IPS-18c (cell line): Measurements from ENCODE around the gene GPRC5C.
A peak's percentile ranks its signal among the peaks of the same experiment; 100 is the strongest.

ENCODE experiments used
- H3K4me3 ChIP-seq: 2 replicates; pipeline ENCODE4 v1.7.0; 2013; ENCODE audit warnings: low read depth, mild to moderate bottlenecking, low read length, moderate library complexity; ENCODE audit not compliant: insufficient read depth
- H3K9me3 ChIP-seq: one replicate; pipeline ENCODE4 v1.6.1; 2013; ENCODE audit warnings: mild to moderate bottlenecking, low read length, moderate library complexity; ENCODE audit not compliant: control insufficient read depth, insufficient read depth

GPRC5C gene

DNA sequence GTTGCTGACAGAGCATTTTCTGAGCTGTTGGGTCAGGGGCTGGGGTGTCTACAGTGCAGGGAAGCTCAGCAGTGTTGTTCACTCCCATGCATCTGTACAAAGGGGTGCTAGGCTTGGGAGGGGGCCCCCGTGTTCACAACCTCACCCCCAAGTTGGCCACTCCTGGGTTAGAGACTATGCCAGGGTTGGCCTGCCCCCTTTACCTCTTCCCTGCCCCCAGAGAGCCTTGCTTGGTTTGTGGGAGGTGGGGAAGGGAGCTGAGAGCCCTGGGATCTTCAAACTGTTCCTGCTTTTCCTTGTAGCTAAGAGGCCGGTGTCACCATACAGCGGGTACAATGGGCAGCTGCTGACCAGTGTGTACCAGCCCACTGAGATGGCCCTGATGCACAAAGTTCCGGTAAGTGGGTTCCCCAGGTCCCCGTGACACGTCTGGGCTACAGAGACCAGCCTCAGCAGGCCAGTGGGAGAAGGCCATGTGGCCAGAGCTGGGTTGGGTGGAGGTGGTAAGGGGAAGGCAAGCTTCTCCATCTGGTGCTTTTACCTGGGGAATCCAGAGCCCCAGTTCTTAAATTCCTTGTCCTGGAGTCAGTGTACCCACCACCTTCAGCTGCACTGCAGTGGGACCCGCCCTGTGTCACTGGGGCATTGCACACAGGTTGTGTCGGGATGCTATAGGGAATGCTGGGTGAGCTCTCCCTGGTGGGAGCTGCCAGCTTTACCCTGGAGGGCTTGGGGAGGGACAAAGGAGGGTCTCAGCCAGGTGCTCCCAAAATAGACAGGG, 11.8 kb downstream of the GPRC5C start:
- Histone ChIP-seq H3K9me3 (no peaks in the 10 kb centered on the region), H3K4me3 (no peak overlapping the region)

DNA sequence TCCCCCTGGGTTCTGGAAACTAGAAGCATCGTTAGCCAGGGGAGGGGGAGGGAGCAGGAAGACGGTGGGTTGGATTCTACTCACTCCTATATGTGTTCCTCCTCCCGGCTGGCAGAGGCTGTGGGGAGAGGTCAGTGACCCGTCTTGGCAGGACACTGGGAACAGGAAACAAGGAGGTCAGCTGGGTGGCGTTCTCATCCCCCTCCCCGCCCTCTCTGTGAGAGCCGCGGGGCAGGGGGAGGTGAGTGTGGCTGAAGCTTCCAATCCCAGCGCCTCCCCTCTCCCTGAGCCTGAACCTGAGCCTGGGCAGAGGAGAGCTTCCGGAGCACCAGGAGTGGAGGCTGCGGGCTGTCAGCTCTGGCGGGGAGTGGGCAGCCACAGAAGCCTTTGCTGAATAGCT, 12.5 kb downstream of the GPRC5C start:
- H3K4me3 ChIP-seq: no peak overlapping the region
- no peaks in the 10 kb centered on the region for H3K9me3 ChIP-seq

DNA sequence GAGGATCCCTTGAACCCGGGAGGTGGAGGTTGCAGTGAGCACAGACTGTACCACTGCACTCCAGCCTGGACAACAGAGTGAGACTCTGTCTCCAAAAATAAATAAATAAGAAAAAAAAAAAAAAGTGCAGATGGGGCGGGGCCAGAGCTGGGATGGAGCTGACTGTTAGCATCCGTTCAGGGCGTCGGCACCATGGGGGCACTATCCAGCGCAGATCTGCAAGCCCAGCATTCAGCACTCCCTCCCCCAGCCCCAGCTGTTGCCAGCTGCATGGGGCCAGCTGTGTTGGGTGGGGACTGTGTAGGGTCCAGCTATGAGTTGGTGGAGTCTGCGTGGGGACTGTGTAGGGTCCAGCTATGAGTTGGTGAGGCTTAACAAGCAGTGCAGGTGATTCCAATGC, 13.3 kb downstream of the GPRC5C start:
- H3K4me3 ChIP-seq: no peak overlapping the region
- H3K9me3 ChIP-seq: no peaks in the 10 kb centered on the region

DNA sequence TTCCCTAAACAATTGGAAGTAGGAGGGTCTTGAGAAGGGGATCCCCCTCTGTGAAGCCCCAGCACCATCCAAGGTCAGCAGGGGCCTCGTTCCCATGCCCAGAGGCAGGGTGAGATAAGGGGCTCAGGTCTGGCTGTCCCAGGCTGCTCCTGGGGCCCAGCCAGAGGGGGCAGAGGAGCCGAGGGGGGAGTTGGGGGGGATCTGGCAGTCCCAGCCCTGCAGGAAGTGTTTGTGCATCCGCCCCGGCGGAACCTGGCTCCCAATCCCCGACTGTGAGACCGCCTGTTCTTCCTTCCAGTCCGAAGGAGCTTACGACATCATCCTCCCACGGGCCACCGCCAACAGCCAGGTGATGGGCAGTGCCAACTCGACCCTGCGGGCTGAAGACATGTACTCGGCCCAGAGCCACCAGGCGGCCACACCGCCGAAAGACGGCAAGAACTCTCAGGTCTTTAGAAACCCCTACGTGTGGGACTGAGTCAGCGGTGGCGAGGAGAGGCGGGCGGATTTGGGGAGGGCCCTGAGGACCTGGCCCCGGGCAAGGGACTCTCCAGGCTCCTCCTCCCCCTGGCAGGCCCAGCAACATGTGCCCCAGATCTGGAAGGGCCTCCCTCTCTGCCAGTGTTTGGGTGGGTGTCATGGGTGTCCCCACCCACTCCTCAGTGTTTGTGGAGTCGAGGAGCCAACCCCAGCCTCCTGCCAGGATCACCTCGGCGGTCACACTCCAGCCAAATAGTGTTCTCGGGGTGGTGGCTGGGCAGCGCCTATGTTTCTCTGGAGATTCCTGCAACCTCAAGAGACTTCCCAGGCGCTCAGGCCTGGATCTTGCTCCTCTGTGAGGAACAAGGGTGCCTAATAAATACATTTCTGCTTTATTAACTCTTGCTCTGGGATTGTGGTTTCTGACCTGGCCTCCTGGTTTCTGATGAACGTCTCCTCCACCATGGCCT, 14.9 kb downstream of the GPRC5C start:
- no peaks in the 10 kb centered on the region for H3K9me3 ChIP-seq
- H3K4me3 ChIP-seq: no peak overlapping the region

DNA sequence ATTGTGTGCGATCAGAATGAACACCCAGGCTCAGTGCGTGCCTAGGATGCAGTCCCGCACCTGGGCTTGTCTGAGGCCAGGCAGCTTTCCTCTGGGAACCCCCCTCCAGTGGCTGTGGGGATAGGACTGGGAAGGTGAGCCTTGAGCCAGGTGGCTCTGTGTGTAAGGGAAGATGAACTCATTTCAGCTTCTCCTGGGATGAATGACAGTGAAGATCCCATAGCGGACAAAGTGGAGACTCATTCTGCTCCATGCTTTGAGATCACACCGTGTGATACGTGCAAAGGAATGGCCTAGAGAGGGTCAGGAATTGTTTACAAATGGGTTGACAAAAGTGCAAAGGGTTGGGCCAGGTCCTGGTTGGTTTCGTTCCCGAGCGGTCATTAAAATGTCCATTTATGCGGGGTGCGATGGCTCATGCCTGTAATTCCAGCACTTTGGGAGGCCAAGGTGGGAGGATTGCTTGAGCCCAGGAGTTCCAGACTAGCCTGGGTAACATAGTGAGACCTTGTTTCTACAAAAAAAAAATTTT, 15.8 kb downstream of the GPRC5C start:
- Histone ChIP-seq H3K9me3 (no peaks in the 10 kb centered on the region), H3K4me3 (no peak overlapping the region)

DNA sequence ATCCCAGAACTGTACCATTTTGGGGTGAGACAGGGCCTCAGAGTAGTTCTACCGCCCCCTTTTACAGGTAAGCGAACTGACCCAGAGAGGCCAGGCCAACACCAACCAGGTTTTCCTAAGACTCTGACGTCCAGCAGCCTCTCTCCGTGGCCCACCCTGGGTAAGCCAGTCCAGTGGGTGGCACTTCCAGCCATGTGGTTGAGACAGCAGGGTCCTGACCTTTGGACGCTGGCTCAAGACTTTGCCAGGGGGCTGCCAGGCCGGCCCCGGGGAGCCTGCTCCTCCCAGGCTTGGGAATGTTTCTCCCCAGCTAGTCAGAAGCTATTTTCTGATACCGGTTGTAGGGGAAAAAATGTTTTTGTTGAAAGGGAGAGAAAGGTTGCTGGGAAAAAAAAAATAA, 16.9 kb downstream of the GPRC5C start:
- no peak overlapping the region for H3K4me3 ChIP-seq
- H3K9me3 ChIP-seq: no peaks in the 10 kb centered on the region

DNA sequence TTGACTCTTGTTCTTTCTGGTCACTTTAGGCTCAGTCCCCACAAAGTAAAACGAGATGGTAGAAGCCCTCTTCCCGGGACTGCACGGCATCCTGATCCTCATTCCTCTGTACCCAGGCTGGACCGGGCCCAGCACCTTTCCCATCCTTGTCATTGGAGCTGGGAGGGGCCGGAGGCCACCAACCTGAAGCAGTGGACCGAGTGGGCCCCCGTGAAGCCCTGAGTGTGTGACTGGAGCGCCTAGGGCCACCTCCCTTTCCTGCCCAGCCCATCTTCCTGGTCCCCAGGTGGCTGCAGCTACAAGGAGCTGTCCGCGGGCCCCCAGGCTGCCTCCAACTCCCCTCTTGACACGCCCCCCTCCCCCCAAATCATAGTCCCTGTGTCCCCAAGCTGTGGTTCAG, 17.4 kb downstream of the GPRC5C start:
- Histone ChIP-seq H3K9me3 (no peaks in the 10 kb centered on the region), H3K4me3 (no peak overlapping the region)

DNA sequence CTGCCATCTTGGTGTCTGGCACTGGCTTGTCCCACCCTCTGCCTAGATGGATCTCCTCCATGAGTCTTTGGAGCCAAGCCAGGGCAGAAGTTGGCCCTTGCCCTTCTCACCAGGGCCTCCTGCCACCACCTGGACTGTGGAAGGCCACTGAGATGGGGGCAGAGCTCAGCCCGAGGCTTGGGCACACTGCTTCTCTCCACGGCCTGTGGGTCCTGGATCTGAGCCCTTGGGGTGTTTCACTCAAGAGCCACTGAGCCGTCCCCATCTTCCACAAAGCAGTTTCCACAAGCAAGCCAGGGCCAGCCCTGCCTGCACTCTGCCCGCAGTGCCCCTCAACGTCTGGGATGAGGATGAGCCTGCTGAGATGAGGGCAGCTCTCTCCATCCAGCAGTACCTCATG, 17.9 kb downstream of the GPRC5C start:
- Histone ChIP-seq H3K4me3 (no peak overlapping the region), H3K9me3 (no peaks in the 10 kb centered on the region)

DNA sequence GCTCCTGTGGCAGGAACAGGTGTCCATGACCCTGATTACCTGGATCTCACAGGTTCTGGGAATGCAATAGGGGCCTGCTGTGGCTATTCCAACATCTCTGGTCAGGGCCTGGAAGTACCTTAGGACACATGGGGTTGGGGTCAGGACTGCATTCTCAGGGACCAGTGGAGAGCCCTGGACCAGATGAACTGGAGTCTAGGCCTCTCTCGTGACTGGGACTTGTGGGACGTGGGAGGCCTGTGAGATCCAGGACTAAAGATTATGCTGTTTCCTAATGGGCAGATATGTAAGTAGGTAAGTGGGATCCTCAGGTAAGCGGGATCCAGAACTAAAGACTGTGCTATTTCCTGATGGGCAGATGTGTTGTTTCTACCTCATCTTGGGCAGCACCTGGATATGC, 18.3 kb downstream of the GPRC5C start:
- Histone ChIP-seq H3K9me3 (no peaks in the 10 kb centered on the region), H3K4me3 (no peak overlapping the region)

DNA sequence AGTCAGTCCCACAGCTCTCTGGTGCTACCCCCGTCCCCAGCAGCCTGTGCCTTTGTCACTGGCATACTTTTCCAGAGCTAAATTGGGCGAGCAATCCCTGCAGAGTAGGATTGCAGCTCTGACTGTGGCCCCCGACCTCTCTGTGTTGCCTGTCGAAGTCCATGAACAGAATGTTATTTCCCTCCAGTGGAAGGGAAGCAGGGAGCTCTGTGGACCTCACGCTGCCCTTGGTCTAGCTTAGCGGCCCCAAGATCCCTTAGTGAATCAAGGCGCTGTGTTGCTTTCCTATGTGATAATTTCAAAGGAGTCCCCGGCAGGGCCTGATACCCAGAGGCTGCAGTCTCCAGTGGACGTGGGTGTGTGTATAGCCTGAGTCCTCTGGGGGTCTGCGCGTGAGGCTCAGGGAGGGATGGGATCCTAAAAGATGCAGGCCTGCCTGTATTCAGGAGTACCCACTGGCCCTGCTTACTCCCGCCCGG, 19.1 kb downstream of the GPRC5C start:
- Histone ChIP-seq H3K4me3 (no peak overlapping the region), H3K9me3 (no peaks in the 10 kb centered on the region)

DNA sequence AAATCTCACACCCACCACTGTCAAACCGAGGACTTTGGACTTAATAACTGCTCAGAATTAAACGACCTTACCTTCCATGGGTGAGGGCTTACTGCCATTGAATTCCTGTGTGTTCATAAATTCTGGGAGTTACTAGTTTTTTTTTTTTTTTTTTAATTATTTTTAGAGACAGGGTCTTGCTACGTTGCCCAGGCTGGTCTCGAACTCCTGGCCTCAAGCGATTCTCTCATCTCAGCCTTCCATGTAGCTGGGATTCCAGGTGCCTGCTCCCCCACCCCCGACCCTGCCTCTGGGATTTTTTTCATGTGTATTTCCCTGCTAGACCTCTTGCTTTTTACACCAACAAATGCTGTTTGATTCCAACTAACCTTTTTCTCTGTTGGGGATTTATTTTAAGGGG, 19.7 kb downstream of the GPRC5C start:
- no peak overlapping the region for H3K4me3 ChIP-seq

DNA sequence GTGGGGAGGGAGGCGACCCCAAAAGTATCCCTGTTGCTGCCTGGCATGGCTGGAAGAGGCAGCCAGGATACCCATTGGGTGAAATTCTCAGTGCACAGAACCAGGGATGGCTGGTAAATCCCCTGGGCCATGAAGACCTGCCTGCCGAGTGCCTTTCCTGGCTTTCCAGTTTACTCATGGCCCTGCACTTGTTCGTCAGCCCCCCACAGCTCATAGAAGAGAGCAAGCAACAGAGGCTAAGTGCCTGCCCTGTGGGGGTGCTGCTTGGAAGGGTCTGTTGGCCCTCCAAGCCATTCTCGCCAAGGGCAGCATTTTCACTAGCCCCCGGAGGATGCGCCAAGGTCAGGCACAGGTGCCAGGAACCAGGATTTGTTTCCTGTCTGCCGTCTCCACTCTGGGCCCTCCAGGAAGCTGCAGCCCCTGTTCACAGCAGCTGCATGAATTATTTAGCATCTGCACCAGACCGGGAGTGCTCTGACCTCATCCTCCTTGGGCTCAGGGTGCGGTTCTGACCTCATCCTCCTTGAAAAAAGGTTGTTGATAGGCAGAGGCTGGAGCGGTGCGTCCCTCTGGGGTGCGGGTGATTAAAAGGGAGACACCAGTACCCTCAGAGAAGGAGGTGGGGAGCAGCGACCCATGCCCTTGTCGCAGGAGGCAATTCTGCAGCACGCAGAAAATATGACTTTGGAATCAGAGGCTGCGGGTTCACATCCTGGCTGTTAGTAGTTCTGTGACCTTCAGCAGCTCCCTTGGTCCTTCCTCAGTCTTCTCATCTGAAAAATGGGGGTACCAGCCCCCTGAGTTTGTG, 20.3 kb downstream of the GPRC5C start:
- Histone ChIP-seq H3K4me3 (0 out of 2 replicates have a peak overlapping the region, but pooled peaks have one; percentile 1), H3K9me3 (no peaks in the 10 kb centered on the region)

More for the DNA sequence above, 19.7 kb downstream of the GPRC5C start:
- H3K9me3 ChIP-seq: no peaks in the 10 kb centered on the region

DNA sequence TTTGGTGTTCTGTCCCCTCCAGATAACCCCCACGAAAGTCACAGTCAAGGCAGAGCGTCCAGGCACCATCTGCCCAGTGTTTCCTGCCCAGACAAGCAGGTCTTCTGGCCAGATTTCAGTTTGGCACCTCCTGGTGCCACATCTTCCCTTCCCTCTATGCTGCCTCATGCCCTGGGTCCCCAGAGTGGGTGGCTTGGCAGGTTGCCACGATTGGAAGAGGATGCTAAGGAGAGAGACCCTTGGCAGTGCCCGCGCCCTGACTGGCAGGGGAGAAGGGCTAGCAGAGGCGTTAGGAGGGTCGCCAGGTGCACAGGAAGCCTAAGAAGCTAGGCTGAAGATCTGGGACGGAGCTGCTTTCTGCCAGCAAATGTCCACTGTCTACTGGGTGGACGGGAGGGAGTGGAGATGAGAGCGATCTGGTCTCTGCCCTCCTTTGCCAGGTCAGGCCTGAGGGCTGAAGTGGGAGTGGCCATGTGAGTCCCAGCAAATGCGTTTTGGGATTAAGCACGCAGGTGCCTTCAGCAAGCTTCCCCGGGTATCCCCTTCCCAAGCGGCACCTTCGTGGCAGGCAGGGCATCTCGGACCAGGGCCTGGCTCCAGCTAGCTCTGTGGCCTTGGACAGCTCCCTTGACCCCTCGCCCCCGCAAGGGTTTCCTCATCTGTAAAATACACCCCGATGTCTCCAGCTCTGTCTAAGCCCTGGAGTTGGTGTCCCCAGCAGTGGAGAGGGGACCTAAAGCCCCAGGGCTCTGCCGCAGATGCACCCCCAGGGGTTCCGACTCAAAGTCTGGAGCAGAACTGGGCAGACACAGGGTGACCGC, 21.2 kb downstream of the GPRC5C start:
- H3K9me3 ChIP-seq: no peaks in the 10 kb centered on the region
- peak overlapping the region; percentile 55 for H3K4me3 ChIP-seq

DNA sequence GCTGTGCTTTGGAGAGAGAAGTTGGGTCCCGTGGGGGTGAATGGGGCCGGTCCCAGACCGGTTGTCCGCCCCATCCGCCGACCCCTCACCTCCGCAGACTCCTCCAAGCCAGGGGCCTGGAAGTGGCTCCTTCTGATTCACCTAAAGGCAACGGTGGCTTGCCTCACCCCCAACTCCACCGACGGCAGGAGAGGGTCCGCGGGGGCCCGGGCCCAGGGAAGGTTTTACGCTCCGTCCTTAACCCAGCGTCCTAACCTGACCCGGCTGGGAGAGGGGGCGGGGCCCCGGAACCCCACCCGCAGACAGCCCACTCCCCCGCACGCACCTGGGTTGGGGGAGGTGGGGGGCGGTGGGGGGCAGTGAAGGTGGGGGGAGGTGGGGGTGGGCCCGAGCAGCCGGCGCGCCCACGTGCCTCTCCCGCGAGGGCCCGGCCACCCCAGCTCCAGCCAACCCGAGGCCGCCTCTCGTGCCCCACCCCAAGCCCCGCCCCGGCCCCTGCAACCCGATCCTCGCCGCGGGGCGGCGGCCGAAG, 21.8 kb downstream of the GPRC5C start:
- Histone ChIP-seq H3K4me3 (peak overlapping the region; percentile 55), H3K9me3 (no peaks in the 10 kb centered on the region)

DNA sequence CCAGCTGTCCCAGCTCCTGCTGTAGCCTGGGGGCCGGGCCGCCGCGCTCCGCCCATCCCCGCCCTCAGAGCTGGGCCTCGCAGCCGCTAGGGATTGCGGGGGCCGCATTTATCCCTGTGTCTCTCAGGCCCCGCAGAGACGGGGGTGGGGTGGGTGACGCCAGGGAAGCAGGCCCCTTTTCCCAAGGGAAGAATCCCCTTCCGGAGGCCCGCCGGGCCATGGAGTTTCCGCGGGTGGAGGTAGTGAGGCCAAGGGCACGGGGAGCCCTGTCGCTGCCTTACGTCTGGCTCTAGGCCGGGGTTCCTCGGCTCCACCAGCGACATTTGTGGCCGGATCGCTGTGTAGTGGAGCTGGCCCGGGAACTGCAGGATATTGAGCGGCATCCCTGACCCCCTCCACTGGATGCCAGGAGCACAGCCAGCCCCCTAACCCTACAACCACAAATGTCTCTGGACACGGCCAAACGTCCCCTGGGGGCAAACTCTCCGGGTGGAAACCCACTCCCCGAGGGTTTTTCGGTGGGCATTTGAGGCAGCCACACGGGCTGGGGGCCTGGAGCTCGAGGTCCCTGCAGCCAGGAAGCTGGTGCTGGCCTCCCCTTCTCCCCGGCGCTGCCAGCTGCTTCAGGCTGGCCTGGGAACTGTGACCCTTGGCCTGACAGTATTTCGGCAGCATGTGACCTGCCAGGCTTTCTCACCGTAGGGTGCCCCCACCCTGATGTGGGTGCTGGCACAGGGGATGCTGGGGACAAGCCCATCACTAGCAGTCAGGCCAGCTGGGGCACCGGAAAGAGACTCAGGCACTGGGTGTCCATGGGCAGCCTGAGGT, 22.5 kb downstream of the GPRC5C start:
- Histone ChIP-seq H3K9me3 (no peaks in the 10 kb centered on the region), H3K4me3 (peak overlapping the region; percentile 49)
